ENCODE data around the gene IER5L.

Gene IER5L

DNA sequence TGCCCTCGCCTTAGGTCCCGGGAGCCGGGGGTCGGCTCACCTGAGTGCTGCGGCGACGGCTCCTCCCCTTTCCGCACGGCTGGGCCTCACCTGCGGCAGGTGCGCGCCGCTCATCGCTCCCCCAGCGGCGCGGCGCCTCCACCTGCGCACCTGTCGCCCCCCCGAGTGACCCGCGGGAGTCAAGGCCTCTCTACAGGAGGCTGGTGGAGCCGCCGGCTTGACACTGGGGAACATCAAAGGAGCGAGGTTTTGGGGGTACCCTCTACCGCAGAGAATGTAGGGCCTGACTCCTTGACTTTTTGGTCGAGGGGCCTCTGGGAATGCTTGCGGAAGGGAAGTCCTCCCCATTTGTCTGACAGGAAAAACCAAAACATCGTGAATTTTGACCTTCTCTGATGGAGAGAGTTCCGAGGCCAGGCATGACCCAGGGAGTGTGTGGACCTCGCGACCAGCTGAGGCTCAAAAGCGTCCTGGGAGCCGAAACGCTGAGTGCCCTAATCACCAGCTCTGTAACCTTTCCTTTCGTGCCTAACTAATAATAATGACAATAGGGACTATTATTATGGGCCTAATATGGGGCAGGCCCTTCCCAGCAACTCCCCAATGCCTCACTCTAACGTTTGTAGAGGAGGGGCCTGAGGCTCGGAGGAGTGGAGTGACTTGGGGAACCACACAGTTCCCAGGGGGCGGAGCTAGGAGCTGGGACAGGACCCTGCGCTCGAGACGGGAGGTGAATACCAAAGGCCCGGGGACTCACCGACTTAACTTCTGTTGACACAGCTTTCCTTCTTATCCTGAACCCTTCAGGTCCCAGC, 714 bp upstream of the IER5L start:
- Histone ChIP-seq H3K36me3 (ENCODE audit: insufficient read depth, low read length) (no peaks in the 10 kb centered on the region), H3K4me3 (ENCODE audit: low read depth in 1 of 2, low read length in 2 of 2) (peak overlapping the region in 1 of 2 donors; percentile 85), H3K9me3 (ENCODE audit: low read length) (no peaks in the 10 kb centered on the region), H3K27me3 (ENCODE audit: control insufficient read depth in 1 of 2, insufficient read depth in 2 of 2, low read length in 2 of 2) (no peaks in the 10 kb centered on the region), H3K4me1 (ENCODE audit: insufficient read depth, low read length) (peaks cover 9% of the 10 kb centered on the region), H3K9ac (ENCODE audit: low read length) (no peak overlapping the region), H3K27ac (ENCODE audit: low read depth, low read length) (no peak overlapping the region)

DNA sequence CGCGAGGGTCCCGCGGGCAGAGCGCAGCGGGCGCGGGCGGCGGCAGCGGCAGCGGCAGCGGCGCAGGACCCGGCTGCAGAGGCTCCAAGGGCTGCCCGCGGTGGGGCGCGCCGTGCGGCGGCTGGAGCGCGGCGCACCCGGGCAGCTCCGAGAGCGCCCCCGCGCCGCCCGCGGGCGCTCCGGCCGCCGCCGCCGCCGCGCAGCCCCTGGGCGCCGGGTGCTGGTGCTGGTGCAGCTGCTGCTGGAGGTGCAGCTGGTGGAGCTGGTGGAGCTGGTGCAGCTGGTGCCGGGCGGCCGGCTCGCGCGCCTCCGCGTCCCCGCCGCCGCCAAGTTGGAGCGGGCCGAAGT, 644 bp downstream of the IER5L start:
- Histone ChIP-seq H3K9me3 (ENCODE audit: low read length) (no peaks in the 10 kb centered on the region), H3K36me3 (ENCODE audit: insufficient read depth, low read length) (no peaks in the 10 kb centered on the region), H3K27ac (ENCODE audit: low read depth, low read length) (peak overlapping the region; percentile 91), H3K4me3 (ENCODE audit: low read depth in 1 of 2, low read length in 2 of 2) (peak overlapping the region; percentile 70 to 85), H3K9ac (ENCODE audit: low read length) (no peak overlapping the region), H3K27me3 (ENCODE audit: control insufficient read depth in 1 of 2, insufficient read depth in 2 of 2, low read length in 2 of 2) (no peaks in the 10 kb centered on the region), H3K4me1 (ENCODE audit: insufficient read depth, low read length) (peaks cover 18% of the 10 kb centered on the region)

DNA sequence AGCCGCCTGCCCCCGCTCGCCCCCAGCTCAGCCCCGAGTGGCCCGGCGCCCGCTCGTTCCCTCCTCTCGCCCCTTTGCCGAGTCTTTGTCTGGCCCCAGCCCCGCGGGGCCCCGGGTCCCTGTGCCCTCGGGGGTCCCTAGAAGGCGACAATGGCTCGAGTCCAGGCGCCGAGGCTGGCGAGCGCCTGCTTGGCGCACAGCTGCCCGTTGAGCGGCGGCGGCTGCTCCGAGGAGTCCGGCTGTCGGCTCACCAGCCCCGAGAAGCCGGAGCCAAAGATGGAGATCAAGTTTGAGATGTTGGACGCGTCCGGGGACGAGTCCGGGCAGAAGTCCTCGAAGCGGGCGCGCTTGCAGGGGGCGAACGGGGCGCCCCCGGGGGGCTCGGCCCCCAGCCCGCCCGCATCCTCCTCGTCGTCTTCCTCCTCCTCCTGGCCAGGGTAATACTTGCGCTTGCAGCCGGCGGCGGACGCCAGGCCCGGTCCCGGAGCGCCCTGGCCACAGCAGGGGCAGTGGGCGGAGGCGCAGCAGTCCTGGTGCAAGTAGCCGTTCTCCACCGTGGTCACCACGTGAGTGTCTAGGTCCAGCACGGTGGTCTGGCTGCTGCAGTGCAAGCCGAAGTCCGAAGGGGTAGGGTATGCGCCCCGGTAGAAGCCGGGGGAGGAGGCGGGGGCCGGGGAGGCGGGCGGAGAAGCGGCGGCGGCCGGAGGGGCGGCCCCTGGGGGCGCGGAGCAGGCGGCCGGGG, 1.2 kb downstream of the IER5L start:
- H3K9me3 ChIP-seq (ENCODE audit: low read length), result no peaks in the 10 kb centered on the region
- peak overlapping the region; percentile 68 for H3K9ac ChIP-seq (ENCODE audit: low read length)
- H3K27me3 ChIP-seq (ENCODE audit: control insufficient read depth in 1 of 2, insufficient read depth in 2 of 2, low read length in 2 of 2), result no peaks in the 10 kb centered on the region
- peak overlapping the region; percentile 99 for H3K27ac ChIP-seq (ENCODE audit: low read depth, low read length)
- no peaks in the 10 kb centered on the region for H3K36me3 ChIP-seq (ENCODE audit: insufficient read depth, low read length)
- peak overlapping the region; percentile 79 to 99 for H3K4me3 ChIP-seq (ENCODE audit: low read depth in 1 of 2, low read length in 2 of 2)
- peaks cover 18% of the 10 kb centered on the region for H3K4me1 ChIP-seq (ENCODE audit: insufficient read depth, low read length)

DNA sequence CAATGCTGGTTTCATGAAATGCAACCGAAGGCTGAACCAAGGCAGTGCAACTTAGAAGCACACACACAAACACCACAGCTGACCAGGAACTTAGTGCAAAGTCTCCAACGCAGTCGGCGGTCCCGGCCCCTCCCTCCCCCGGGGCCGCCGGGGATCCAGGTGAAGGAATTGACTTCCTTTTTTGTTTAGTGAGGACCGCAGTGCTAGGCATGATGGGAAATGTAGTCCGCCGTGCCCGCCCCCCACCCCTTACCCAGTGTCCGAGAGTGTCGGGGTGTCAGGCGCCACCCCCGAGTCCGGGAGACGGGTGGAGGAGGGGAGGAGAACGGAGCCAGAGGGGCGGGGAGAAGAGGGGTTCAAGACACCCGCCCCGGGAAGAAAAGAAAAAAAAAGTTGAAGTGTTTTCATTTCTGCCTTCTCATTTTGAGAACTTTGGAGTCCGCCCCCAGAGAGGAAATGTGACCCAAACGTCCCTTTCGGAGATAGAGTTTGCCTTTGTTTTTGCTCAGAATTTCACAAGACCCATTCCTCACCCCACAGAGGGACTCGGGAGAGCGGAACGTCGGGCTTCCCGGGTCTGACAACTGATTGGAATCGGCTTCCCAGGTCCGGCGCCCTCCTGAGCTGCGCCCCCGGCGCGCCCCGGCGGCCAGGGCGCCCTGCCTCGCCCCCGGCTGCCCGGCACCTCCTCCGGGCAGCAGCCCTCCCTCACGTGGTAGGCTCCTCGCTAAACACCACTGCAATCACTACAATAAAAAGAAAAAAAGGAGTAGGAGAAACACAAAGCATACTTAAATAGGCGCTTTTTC, 2.0 kb downstream of the IER5L start:
- Histone ChIP-seq H3K27ac (ENCODE audit: low read depth, low read length) (peak overlapping the region; percentile 99), H3K36me3 (ENCODE audit: insufficient read depth, low read length) (no peaks in the 10 kb centered on the region), H3K9me3 (ENCODE audit: low read length) (no peaks in the 10 kb centered on the region), H3K27me3 (ENCODE audit: control insufficient read depth in 1 of 2, insufficient read depth in 2 of 2, low read length in 2 of 2) (no peaks in the 10 kb centered on the region), H3K4me3 (ENCODE audit: low read depth in 1 of 2, low read length in 2 of 2) (peak overlapping the region; percentile 79 to 99), H3K9ac (ENCODE audit: low read length) (peak overlapping the region; percentile 82), H3K4me1 (ENCODE audit: insufficient read depth, low read length) (peaks cover 18% of the 10 kb centered on the region)

DNA sequence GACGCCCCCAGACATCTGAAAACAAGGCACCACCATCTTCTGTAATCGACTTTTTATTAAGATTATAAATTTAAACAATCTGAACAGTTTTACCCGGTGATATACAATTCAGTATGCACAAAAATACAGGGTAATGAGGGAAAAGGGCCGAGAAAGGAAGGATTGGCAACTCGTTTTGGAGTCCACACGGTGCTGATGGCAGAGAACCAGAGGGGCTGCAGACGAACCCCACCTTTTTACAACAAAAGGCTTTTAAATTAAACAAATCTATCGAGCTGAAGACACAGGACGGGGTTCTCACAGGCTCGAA, 2.6 kb downstream of the IER5L start:
- Histone ChIP-seq H3K27ac (ENCODE audit: low read depth, low read length) (peak overlapping the region; percentile 99), H3K27me3 (ENCODE audit: control insufficient read depth in 1 of 2, insufficient read depth in 2 of 2, low read length in 2 of 2) (no peaks in the 10 kb centered on the region), H3K9ac (ENCODE audit: low read length) (peak overlapping the region; percentile 82), H3K4me1 (ENCODE audit: insufficient read depth, low read length) (peaks cover 18% of the 10 kb centered on the region), H3K4me3 (ENCODE audit: low read depth in 1 of 2, low read length in 2 of 2) (peak overlapping the region; percentile 79 to 99), H3K9me3 (ENCODE audit: low read length) (no peaks in the 10 kb centered on the region), H3K36me3 (ENCODE audit: insufficient read depth, low read length) (no peaks in the 10 kb centered on the region)

DNA sequence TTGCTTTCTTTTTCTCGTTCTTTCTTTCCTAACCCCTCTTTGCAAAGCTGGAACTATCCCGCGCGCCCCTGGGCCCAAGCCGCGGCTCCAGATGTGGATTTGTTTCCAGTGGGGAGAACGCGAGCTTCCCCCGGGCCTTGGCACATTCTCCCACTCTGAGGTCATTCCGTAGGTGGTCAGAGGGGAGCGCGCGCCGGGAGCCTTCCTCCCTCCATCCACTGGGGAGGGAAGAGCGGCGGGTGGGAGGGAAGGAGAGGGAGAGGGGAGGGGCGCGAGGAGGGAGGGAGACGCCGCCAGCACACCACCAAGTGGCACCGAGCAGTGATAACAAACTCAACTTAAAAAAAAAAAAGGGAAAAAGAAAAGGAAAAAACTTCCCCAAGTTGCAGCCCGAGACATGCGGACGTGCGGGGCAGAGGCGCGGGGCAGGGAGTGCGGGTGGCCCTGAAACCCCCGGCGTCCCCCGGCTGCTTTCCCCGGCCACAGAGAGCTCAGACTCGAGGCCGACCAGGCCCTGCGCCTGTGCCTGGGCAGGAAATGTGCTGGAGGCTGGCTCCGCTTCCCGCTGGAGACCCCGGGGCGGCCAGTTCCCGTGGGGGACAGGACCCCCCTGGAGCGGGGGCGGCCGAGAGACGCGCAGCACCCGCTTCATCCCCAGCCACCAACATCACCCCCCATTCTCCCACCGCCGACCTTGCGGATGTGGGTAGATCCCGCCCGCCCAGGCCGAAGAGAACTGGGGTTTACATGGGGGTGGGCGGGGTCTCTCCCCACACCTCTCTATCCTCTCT, 3.1 kb downstream of the IER5L start:
- Histone ChIP-seq H3K36me3 (ENCODE audit: insufficient read depth, low read length) (no peaks in the 10 kb centered on the region), H3K4me3 (ENCODE audit: low read depth in 1 of 2, low read length in 2 of 2) (peak overlapping the region; percentile 79 to 84), H3K27me3 (ENCODE audit: control insufficient read depth in 1 of 2, insufficient read depth in 2 of 2, low read length in 2 of 2) (no peaks in the 10 kb centered on the region), H3K9ac (ENCODE audit: low read length) (peak overlapping the region; percentile 82), H3K9me3 (ENCODE audit: low read length) (no peaks in the 10 kb centered on the region), H3K4me1 (ENCODE audit: insufficient read depth, low read length) (peaks cover 18% of the 10 kb centered on the region), H3K27ac (ENCODE audit: low read depth, low read length) (peak overlapping the region; percentile 99)

DNA sequence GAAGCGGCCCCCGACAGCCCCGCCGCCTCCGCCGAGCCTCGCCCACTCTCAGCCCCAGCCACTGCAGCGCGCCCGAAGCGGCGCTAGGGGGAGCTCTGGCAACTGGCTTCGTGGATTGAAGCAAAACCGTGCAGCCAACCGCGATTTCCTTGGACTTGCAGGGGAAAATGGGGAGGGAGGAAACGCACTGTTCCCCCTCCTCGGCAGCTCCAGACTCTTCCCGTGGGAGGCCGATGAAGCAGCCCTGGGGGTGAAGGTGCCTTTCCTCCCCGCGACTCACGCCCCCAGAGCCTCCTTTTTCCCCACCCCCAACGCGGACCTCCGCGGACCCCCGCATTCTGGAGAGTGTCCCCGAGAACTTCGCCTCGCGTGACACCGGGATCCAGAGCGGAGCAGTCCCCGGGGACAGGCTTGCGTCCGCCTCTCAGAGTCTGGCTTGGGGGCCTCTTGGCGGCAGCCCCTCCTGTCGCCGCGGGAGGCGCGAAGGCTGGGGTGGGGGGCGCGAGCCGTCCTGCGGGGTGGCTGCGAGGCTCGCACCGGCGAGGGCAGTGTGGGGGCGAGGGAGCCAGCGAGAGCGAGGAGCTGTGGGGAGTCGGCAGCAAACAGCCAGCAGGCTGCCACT, 3.8 kb downstream of the IER5L start:
- Histone ChIP-seq H3K27ac (ENCODE audit: low read depth, low read length) (peak overlapping the region; percentile 99), H3K4me1 (ENCODE audit: insufficient read depth, low read length) (peaks cover 18% of the 10 kb centered on the region), H3K4me3 (ENCODE audit: low read depth in 1 of 2, low read length in 2 of 2) (peak overlapping the region; percentile 79 to 84), H3K9me3 (ENCODE audit: low read length) (no peaks in the 10 kb centered on the region), H3K36me3 (ENCODE audit: insufficient read depth, low read length) (no peaks in the 10 kb centered on the region), H3K9ac (ENCODE audit: low read length) (peak overlapping the region; percentile 82), H3K27me3 (ENCODE audit: control insufficient read depth in 1 of 2, insufficient read depth in 2 of 2, low read length in 2 of 2) (no peaks in the 10 kb centered on the region)

DNA sequence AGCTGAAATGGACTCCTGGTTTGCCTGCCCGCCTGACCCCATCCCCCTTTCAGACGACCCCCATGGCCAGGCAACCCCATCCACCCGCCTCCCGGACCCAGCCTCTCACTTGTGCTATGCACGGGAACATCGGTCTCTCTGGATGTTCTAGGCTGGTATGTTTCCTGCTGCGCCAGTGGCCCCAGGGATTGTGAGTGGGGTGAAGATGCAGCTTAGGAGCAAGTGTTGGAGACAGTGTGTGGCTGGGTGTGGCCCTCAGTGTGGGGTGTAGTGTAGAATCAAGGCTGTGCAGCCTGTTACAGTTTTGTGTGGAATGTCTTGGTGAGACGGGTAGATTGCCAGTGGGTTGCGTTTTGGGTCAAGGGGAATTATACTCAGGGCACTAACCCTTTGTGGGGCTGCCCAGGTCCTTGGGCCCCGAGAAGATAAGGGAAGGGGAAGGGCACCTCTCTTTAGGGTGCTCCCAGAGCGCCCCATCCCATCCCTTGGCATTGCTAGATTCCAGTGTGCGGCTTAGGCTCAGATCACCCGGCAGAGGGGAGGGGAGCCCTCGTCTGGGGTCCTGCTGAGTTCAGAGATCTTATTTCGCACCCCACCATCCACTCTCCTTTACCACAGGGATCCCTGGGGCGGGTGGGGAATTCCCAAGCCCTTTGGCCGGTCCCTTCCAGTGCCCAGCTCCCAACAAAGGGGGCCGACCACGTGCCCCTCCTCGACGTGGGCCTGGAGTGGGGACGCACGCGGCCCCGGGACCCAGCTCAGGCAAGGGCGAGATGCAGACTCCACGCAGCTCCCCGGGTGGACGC, 4.6 kb downstream of the IER5L start:
- Histone ChIP-seq H3K4me1 (ENCODE audit: insufficient read depth, low read length) (peaks cover 18% of the 10 kb centered on the region), H3K36me3 (ENCODE audit: insufficient read depth, low read length) (no peaks in the 10 kb centered on the region), H3K27me3 (ENCODE audit: control insufficient read depth in 1 of 2, insufficient read depth in 2 of 2, low read length in 2 of 2) (no peaks in the 10 kb centered on the region), H3K9ac (ENCODE audit: low read length) (peak overlapping the region; percentile 82), H3K9me3 (ENCODE audit: low read length) (no peaks in the 10 kb centered on the region), H3K4me3 (ENCODE audit: low read depth in 1 of 2, low read length in 2 of 2) (peak overlapping the region; percentile 28 to 79), H3K27ac (ENCODE audit: low read depth, low read length) (peak overlapping the region; percentile 99)

DNA sequence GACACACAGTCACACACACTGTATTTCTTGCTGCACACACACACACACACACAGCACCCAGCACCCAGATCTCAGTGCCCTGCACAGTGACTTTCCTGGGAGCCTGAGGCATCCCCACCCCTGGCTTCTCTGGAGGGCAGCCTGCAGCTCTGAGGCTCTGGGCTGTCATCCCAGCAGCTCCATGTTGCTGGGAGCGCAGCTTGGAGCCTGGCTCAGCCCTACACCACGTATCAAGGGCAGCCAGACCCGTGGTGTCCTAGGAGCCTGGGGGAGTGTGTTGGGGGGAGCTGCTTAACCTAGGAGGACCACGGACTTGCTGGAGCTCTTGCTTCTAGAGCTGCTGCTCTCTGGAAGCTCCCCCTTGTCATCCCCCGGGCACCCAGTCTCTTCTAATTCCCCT, 5.2 kb downstream of the IER5L start:
- no peaks in the 10 kb centered on the region for H3K27me3 ChIP-seq (ENCODE audit: control insufficient read depth in 1 of 2, insufficient read depth in 2 of 2, low read length in 2 of 2)

More for the DNA sequence above, 5.2 kb downstream of the IER5L start:
- Histone ChIP-seq H3K36me3 (ENCODE audit: insufficient read depth, low read length) (no peaks in the 10 kb centered on the region), H3K27ac (ENCODE audit: low read depth, low read length) (peak overlapping the region; percentile 99), H3K9ac (ENCODE audit: low read length) (no peak overlapping the region), H3K9me3 (ENCODE audit: low read length) (no peaks in the 10 kb centered on the region), H3K4me1 (ENCODE audit: insufficient read depth, low read length) (peaks cover 24% of the 10 kb centered on the region), H3K4me3 (ENCODE audit: low read depth in 1 of 2, low read length in 2 of 2) (no peak overlapping the region)

Measured in muscle layer of colon (tissue), 2 donors.